ENCODE results near the gene GDPD5. TPM values are rescaled to one million over a fixed set of nuclear protein-coding genes. Genes with fewer than 3 reads are reported as not detected.

The GDPD5 gene
- total and polyA plus RNA-seq, 2 donors (not counting 1 experiment from before 2014, with no cell fraction given), result 59.1 to 102 TPM

- Histone ChIP-seq H3K4me2 (replicated peaks; ENCODE audit: low read depth, low read length, poor library complexity, severe bottlenecking) (no peak overlapping the region), H3K4me3 (ENCODE audit: control extremely low read depth in 1 of 5, extremely low read depth in 1 of 5, insufficient read depth in 1 of 5, low read depth in 2 of 5, low read length in 4 of 5) (no peak overlapping the region), H4K20me1 (ENCODE audit: control insufficient read depth, insufficient read depth, low read length, poor library complexity, severe bottlenecking) (no peaks in the 10 kb centered on the region), H3K9ac (ENCODE audit: low read length) (no peak overlapping the region), H3K36me3 (replicated peaks in 1 of 2; ENCODE audit: control extremely low read depth in 1 of 2, control insufficient read depth in 1 of 2, extremely low read depth in 1 of 2, insufficient read depth in 2 of 2, low read length in 1 of 2) (no peaks in the 10 kb centered on the region), H3K27me3 (replicated peaks in 1 of 4; ENCODE audit: control extremely low read depth in 1 of 4, control insufficient read depth in 3 of 4, insufficient read depth in 4 of 4, low read length in 3 of 4) (no peaks in the 10 kb centered on the region), H3K9me3 (ENCODE audit: control extremely low read depth in 1 of 3, control insufficient read depth in 2 of 3, insufficient read depth in 1 of 3, low read length in 2 of 3) (no peaks in the 10 kb centered on the region), H3K79me2 (ENCODE audit: control insufficient read depth, insufficient read depth, low read length) (no peaks in the 10 kb centered on the region), H3K4me1 (ENCODE audit: control insufficient read depth in 2 of 2, insufficient read depth in 2 of 2, low read length in 2 of 2) (no peaks in the 10 kb centered on the region), H3K27ac (ENCODE audit: low read length in 2 of 2) (no peak overlapping the region), H2AFZ (ENCODE audit: insufficient read depth, low read depth, low read length, poor library complexity, severe bottlenecking) (no peak overlapping the region)
- Mint-ChIP-seq H3K4me1 (no peaks in the 10 kb centered on the region), H3K4me3 (no peak overlapping the region), H3K9me3 (ENCODE audit: insufficient read depth) (no peaks in the 10 kb centered on the region), H3K27me3 (peaks cover 8% of the 10 kb centered on the region), H3K27ac (no peak overlapping the region)
- DNase-seq, result no peak
- ChIA-PET CTCF (interaction anchor here (1.0 to 2.7 kb wide), 2 partner anchors 23 to 151 kb away, joined by 3 to 7 read pairs; no protein-coding TSS in a partner anchor), POLR2A (no interaction called here)
- 85% methylated on average over 10 of the region's 12 CpGs for WGBS (ENCODE audit: insufficient coverage)
- TF ChIP-seq EZH2 (IDR thresholded peaks at IDR 0.05; ENCODE audit: borderline replicate concordance, insufficient read depth, low read depth, low read length, poor library complexity, severe bottlenecking), result no peak
- TF ChIP-seq CTCF (IDR thresholded peaks at IDR 0.05), result no peak
- no peak for ATAC-seq (ENCODE audit: low read depth)
- intact Hi-C loops (cut with micrococcal nuclease), result no loop called here
Measured at GRCh38 chr11:75555079-75555811, 29.5 kb upstream of the GDPD5 start.

DNA sequence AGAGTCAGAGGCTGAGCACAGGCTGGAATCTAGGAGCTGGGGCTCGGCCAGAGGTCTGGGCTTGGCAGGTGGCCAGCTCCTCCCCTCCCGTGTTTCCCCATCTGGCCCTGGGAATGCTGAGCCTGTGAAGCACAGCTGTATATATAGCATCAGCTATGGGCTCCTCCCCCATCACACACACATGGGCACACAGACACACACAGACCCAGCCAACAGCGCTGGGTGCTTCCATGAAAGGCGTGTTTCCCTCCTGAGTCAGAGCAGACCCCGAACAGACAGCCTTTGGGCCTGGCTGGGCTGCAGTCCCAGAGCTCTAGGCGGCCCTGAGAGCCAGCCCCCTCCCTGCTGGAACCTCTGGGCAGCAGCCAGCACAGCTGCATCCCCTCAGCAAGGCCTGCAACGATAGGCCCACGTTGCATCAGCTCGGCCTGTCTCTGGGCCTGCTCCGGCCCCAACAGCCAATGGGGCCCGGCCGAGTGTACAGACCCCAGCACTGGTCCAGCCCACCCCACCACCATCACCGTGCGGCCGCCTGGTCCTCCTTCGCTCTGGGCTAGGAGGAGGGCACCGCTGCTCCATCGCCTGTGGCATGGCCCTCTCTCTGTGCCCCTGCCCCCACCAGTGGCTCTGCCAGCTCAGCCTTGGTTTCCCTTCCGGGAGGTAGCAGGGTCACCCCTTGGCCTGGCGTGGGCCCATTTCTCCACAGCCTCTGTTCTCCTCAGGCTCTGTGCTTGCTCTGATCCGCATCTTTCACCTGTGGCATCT lies 28.7 kb upstream of the GDPD5 start:
- ChIA-PET CTCF (interaction anchor here (0.6 to 2.7 kb wide), 4 partner anchors 21 to 175 kb away, joined by 3 to 7 read pairs (median 4); no protein-coding TSS in a partner anchor), POLR2A (no interaction called here)
- DNase-seq, result no peak
- Histone ChIP-seq H3K4me2 (replicated peaks; ENCODE audit: low read depth, low read length, poor library complexity, severe bottlenecking) (no peak overlapping the region), H3K27ac (ENCODE audit: low read length in 2 of 2) (no peak overlapping the region), H3K9ac (ENCODE audit: low read length) (no peak overlapping the region), H3K27me3 (replicated peaks in 1 of 4; ENCODE audit: control extremely low read depth in 1 of 4, control insufficient read depth in 3 of 4, insufficient read depth in 4 of 4, low read length in 3 of 4) (no peaks in the 10 kb centered on the region), H3K4me3 (ENCODE audit: control extremely low read depth in 1 of 5, extremely low read depth in 1 of 5, insufficient read depth in 1 of 5, low read depth in 2 of 5, low read length in 4 of 5) (no peak overlapping the region), H4K20me1 (ENCODE audit: control insufficient read depth, insufficient read depth, low read length, poor library complexity, severe bottlenecking) (no peaks in the 10 kb centered on the region), H3K79me2 (ENCODE audit: control insufficient read depth, insufficient read depth, low read length) (no peaks in the 10 kb centered on the region), H3K36me3 (replicated peaks in 1 of 2; ENCODE audit: control extremely low read depth in 1 of 2, control insufficient read depth in 1 of 2, extremely low read depth in 1 of 2, insufficient read depth in 2 of 2, low read length in 1 of 2) (no peaks in the 10 kb centered on the region), H3K4me1 (ENCODE audit: control insufficient read depth in 2 of 2, insufficient read depth in 2 of 2, low read length in 2 of 2) (no peaks in the 10 kb centered on the region), H3K9me3 (ENCODE audit: control extremely low read depth in 1 of 3, control insufficient read depth in 2 of 3, insufficient read depth in 1 of 3, low read length in 2 of 3) (no peaks in the 10 kb centered on the region), H2AFZ (ENCODE audit: insufficient read depth, low read depth, low read length, poor library complexity, severe bottlenecking) (no peak overlapping the region)
- TF ChIP-seq EZH2 (IDR thresholded peaks at IDR 0.05; ENCODE audit: borderline replicate concordance, insufficient read depth, low read depth, low read length, poor library complexity, severe bottlenecking) (no peak), CTCF (IDR thresholded peaks at IDR 0.05) (no peak)
- H3K9me3 Mint-ChIP-seq (ENCODE audit: insufficient read depth), result no peaks in the 10 kb centered on the region
- H3K4me1 Mint-ChIP-seq, result no peaks in the 10 kb centered on the region
- intact Hi-C loops (cut with micrococcal nuclease), result no loop called here
- H3K27me3 Mint-ChIP-seq, result peaks cover 8% of the 10 kb centered on the region
- no peak overlapping the region for H3K27ac Mint-ChIP-seq
- 82% methylated on average over 19 of the region's 21 CpGs for WGBS (ENCODE audit: insufficient coverage)
- ATAC-seq (ENCODE audit: low read depth), result no peak
- no peak overlapping the region for H3K4me3 Mint-ChIP-seq
